SK-N-SH (cell line): ENCODE data around the gene SAG. TPM values are rescaled to one million over a fixed set of nuclear protein-coding genes. Genes with fewer than 3 reads are reported as not detected.

Experiments
- CTCF ChIA-PET: fragments of 300-600, 350-600 bp; formaldehyde crosslinking; extraction: SDS; loops from one replicate; lab custom pipeline; 2021; lab: Yijun Ruan, JAX
- POLR2A ChIA-PET: fragments of 350-600 bp; sonication (Branson Sonifier 250); formaldehyde crosslinking; extraction: SDS; loops from one replicate; lab custom pipeline; 2020; ENCODE audit warnings: antibody characterized with exemption, inconsistent platforms; lab: Yijun Ruan, JAX
- DNase-seq: peaks from one replicate; pipeline ENCODE4 v3.0.0; 2012
- H2AFZ ChIP-seq: fragments of 200-600 bp; sonication (generic); 2 replicates; pipeline ENCODE4 v1.8.1; 2016; ENCODE audit warnings: antibody characterized with exemption, mild to moderate bottlenecking, low read depth
- H3F3A ChIP-seq: fragments of 200-600 bp; sonication (generic); replicated peaks from 2 replicates; pipeline ENCODE3; 2016; ENCODE audit warnings: antibody characterized with exemption, mild to moderate bottlenecking; ENCODE audit not compliant: insufficient read depth
- H3K27ac ChIP-seq, 2 experiments: fragments of 200-500 bp in 1 of 2; fragments of 200-600 bp in 1 of 2; sonication (Bioruptor generic) in 1 of 2; sonication (generic), shearing (Covaris generic) in 1 of 2; 2 replicates each; pipeline versions ENCODE4 v1.5.1 to v1.6.1; 2014 to 2016; ENCODE audit warnings: low read depth in 2 of 2, inconsistent platforms in 1 of 2, low read length in 1 of 2, mild to moderate bottlenecking in 1 of 2, mixed read lengths in 1 of 2
- H3K27me3 ChIP-seq: fragments of 200-600 bp; sonication (generic), shearing (Covaris generic); 2 replicates; pipeline ENCODE4 v1.6.1; 2016; ENCODE audit warnings: mixed run types; ENCODE audit not compliant: insufficient read depth
- H3K36me3 ChIP-seq, 2 experiments: fragments of 200-500 bp in 1 of 2; fragments of 200-600 bp in 1 of 2; sonication (Bioruptor generic) in 1 of 2; sonication (generic) in 1 of 2; replicated peaks in 1 of 2; 2 replicates each; pipeline versions ENCODE3 to v1.5.1; 2014 to 2016; ENCODE audit warnings: low read length in 1 of 2, mild to moderate bottlenecking in 1 of 2; ENCODE audit not compliant: insufficient read depth in 2 of 2, control insufficient read depth in 1 of 2
- H3K4me1 ChIP-seq, 2 experiments: fragments of 200-500 bp in 1 of 2; fragments of 200-600 bp in 1 of 2; sonication (Bioruptor generic) in 1 of 2; sonication (generic), shearing (Covaris generic) in 1 of 2; 2 replicates each; pipeline versions ENCODE4 v1.5.1 to v1.6.1; 2014 to 2016; ENCODE audit warnings: low read depth in 1 of 2, low read length in 1 of 2, mixed run types in 1 of 2; ENCODE audit not compliant: insufficient read depth in 2 of 2, control insufficient read depth in 1 of 2
- H3K4me2 ChIP-seq: fragments of 200-600 bp; sonication (generic), shearing (Covaris generic); 2 replicates; pipeline ENCODE4 v1.6.1; 2017; ENCODE audit warnings: mixed run types
- H3K4me3 ChIP-seq, 2 experiments: fragments of 200-500 bp in 1 of 2; fragments of 200-600 bp in 1 of 2; sonication (Bioruptor generic) in 1 of 2; sonication (generic), shearing (Covaris generic) in 1 of 2; 2 replicates each; pipeline versions ENCODE4 v1.5.1 to v1.8.1; 2014 to 2016; ENCODE audit warnings: low read depth in 2 of 2, inconsistent platforms in 1 of 2, low read length in 1 of 2, mild to moderate bottlenecking in 1 of 2, mixed read lengths in 1 of 2, moderate library complexity in 1 of 2
- H3K79me2 ChIP-seq: fragments of 200-600 bp; sonication (generic); 2 replicates; pipeline ENCODE4 v1.8.1; 2017; ENCODE audit warnings: mild to moderate bottlenecking; ENCODE audit not compliant: insufficient read depth
- H3K9ac ChIP-seq: fragments of 200-600 bp; sonication (generic); 2 replicates; pipeline ENCODE4 v1.6.1; 2017; ENCODE audit warnings: mixed run types
- H3K9me2 ChIP-seq: fragments of 200-600 bp; sonication (generic); 2 replicates; pipeline ENCODE4 v1.6.1; 2017; ENCODE audit warnings: mixed run types
- H3K9me3 ChIP-seq: fragments of 200-600 bp; sonication (generic); 2 replicates; pipeline ENCODE4 v1.6.1; 2017; ENCODE audit warnings: mixed run types, mild to moderate bottlenecking, moderate library complexity
- H4K20me1 ChIP-seq: fragments of 200-600 bp; sonication (generic); 2 replicates; pipeline ENCODE4 v1.6.1; 2017; ENCODE audit warnings: mild to moderate bottlenecking, mixed run types; ENCODE audit not compliant: insufficient read depth
- CHD2 ChIP-seq: fragments of 150-350 bp; IDR thresholded peaks from 2 replicates; pipeline ENCODE4 v1.6.1; 2018; ENCODE audit warnings: low read length; ENCODE audit not compliant: partially characterized antibody
- EZH2phosphoT487 ChIP-seq: fragments of 200-600 bp; sonication (generic); IDR thresholded peaks from 2 replicates; pipeline ENCODE4 v1.6.1; 2017; ENCODE audit warnings: low read depth, mixed run types, mild to moderate bottlenecking, antibody characterized with exemption, moderate library complexity, borderline replicate concordance
- FOSL2 ChIP-seq: IDR thresholded peaks from 2 replicates; pipeline ENCODE4 v1.4.0; 2012; ENCODE audit warnings: low read depth, mild to moderate bottlenecking, moderate library complexity, borderline replicate concordance
- FOXJ3 ChIP-seq: sonication (generic); formaldehyde crosslinking; IDR thresholded peaks from 2 replicates; pipeline ENCODE4 v1.5.1; 2020; ENCODE audit warnings: mild to moderate bottlenecking, missing genetic modification reagents
- GATA2 ChIP-seq: sonication (generic); formaldehyde crosslinking; IDR thresholded peaks from 2 replicates; pipeline ENCODE4 v1.5.0; 2020; ENCODE audit warnings: mild to moderate bottlenecking, missing genetic modification reagents
- IRF3 ChIP-seq: fragments of 150-350 bp; IDR thresholded peaks from 2 replicates; pipeline ENCODE4 v1.6.1; 2016; ENCODE audit warnings: mild to moderate bottlenecking, low read depth, low read length
- JUND ChIP-seq: IDR thresholded peaks from 2 replicates; pipeline ENCODE4 v1.4.0; 2012
- MAX ChIP-seq: IDR thresholded peaks from 2 replicates; pipeline ENCODE4 v1.4.0; 2012; ENCODE audit warnings: low read depth
- NFIC ChIP-seq: IDR thresholded peaks from 2 replicates; pipeline ENCODE4 v1.4.0; 2012; ENCODE audit warnings: borderline replicate concordance
- RFX5 ChIP-seq: IDR thresholded peaks from 2 replicates; pipeline ENCODE4 v1.6.1; 2012; ENCODE audit warnings: mild to moderate bottlenecking, improper control_type of control experiment, low read length
- RXRA ChIP-seq: IDR thresholded peaks from 2 replicates; pipeline ENCODE4 v1.4.0; 2012; ENCODE audit warnings: low read depth, mild to moderate bottlenecking, borderline replicate concordance
- TAF1 ChIP-seq: IDR thresholded peaks from 2 replicates; pipeline ENCODE4 v1.6.1; 2012; ENCODE audit warnings: low read depth, mild to moderate bottlenecking, low read length, moderate library complexity, borderline replicate concordance
- WGBS: methylation state at CpG from one replicate; pipeline ENCODE4 v1.1.6; 2017; ENCODE audit warnings: low lambda C conversion rate; 5-methylcytosine and 5-hydroxymethylcytosine counted together
- polyA plus RNA-seq, 3 experiments: library from polyadenylated mRNA; depleted of rRNA; stranded (reverse); fragments of >200 nt; gene quantifications; 2 replicates each; pipeline ENCODE4 v1.2.3, GENCODE V29; 2012
- TF ChIP-seq, protein P1 (sequence below): IDR thresholded peaks from 2 replicates; pipeline ENCODE4 v1.4.0; 2012; ENCODE audit warnings: low read depth, borderline replicate concordance
- TF ChIP-seq, protein P2 (sequence below): IDR thresholded peaks from 2 replicates; pipeline ENCODE4 v1.6.1; 2012; ENCODE audit warnings: mild to moderate bottlenecking, low read depth, low read length, moderate library complexity
- TF ChIP-seq, protein P3 (sequence below): IDR thresholded peaks from 2 replicates; pipeline ENCODE4; 2012

SAG gene
- polyA plus RNA-seq, 1 of the 3 experiments (the other 2 are of a cell fraction) = not detected

- Histone ChIP-seq H3K4me3 (peak overlapping the region; percentile 51 to 56; a peak in 2 of 4 replicates), H3K4me2 (peak overlapping the region; percentile 81), H3K4me1 (peaks cover 29 to 33% of the 10 kb centered on the region in 2 experiments; a peak in 3 of 4 replicates), H3K36me3 (peaks cover 0 to 3% of the 10 kb centered on the region in 2 experiments), H2AFZ (peak overlapping the region; percentile 99), H3K27ac (no peak overlapping the region), H3F3A (peaks cover 3% of the 10 kb centered on the region), H4K20me1 (0 out of 2 replicates have a peak, but pooled peaks cover 11% of the 10 kb centered on the region), H3K9me2 (no peaks in the 10 kb centered on the region), H3K79me2 (peaks cover 31% of the 10 kb centered on the region), H3K9ac (peak overlapping the region; percentile 64; the same call in 1 of the 2 replicates), H3K9me3 (no peaks in the 10 kb centered on the region), H3K27me3 (no peaks in the 10 kb centered on the region)
- WGBS = 95% methylated on average over 10 of the region's 22 CpGs
- DNase-seq = peak; percentile 52
- POLR2A ChIA-PET = no interaction called here
- CTCF ChIA-PET = interaction anchor here (0.7 to 2.6 kb wide), 18 partner anchors 8 to 94 kb away, joined by 3 to 11 read pairs (median 4); no protein-coding TSS in a partner anchor
- TF ChIP-seq, protein P1, sequence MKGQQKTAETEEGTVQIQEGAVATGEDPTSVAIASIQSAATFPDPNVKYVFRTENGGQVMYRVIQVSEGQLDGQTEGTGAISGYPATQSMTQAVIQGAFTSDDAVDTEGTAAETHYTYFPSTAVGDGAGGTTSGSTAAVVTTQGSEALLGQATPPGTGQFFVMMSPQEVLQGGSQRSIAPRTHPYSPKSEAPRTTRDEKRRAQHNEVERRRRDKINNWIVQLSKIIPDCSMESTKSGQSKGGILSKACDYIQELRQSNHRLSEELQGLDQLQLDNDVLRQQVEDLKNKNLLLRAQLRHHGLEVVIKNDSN = no peak
- TF ChIP-seq EZH2phosphoT487 = no peak
- no peak for TF ChIP-seq NFIC
- TF ChIP-seq, protein P2, sequence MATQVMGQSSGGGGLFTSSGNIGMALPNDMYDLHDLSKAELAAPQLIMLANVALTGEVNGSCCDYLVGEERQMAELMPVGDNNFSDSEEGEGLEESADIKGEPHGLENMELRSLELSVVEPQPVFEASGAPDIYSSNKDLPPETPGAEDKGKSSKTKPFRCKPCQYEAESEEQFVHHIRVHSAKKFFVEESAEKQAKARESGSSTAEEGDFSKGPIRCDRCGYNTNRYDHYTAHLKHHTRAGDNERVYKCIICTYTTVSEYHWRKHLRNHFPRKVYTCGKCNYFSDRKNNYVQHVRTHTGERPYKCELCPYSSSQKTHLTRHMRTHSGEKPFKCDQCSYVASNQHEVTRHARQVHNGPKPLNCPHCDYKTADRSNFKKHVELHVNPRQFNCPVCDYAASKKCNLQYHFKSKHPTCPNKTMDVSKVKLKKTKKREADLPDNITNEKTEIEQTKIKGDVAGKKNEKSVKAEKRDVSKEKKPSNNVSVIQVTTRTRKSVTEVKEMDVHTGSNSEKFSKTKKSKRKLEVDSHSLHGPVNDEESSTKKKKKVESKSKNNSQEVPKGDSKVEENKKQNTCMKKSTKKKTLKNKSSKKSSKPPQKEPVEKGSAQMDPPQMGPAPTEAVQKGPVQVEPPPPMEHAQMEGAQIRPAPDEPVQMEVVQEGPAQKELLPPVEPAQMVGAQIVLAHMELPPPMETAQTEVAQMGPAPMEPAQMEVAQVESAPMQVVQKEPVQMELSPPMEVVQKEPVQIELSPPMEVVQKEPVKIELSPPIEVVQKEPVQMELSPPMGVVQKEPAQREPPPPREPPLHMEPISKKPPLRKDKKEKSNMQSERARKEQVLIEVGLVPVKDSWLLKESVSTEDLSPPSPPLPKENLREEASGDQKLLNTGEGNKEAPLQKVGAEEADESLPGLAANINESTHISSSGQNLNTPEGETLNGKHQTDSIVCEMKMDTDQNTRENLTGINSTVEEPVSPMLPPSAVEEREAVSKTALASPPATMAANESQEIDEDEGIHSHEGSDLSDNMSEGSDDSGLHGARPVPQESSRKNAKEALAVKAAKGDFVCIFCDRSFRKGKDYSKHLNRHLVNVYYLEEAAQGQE = no peak
- no peak for TF ChIP-seq TAF1
- TF ChIP-seq FOSL2 = no peak
- TF ChIP-seq GATA2 (CRISPR knock-in tag) = no peak
- no peak for TF ChIP-seq CHD2
- no peak for TF ChIP-seq RFX5
- TF ChIP-seq, protein P3, sequence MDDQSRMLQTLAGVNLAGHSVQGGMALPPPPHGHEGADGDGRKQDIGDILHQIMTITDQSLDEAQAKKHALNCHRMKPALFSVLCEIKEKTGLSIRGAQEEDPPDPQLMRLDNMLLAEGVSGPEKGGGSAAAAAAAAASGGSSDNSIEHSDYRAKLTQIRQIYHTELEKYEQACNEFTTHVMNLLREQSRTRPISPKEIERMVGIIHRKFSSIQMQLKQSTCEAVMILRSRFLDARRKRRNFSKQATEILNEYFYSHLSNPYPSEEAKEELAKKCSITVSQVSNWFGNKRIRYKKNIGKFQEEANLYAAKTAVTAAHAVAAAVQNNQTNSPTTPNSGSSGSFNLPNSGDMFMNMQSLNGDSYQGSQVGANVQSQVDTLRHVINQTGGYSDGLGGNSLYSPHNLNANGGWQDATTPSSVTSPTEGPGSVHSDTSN = no peak
- no peak for TF ChIP-seq IRF3
- TF ChIP-seq JUND = no peak
- no peak for TF ChIP-seq FOXJ3 (CRISPR knock-in tag)
- TF ChIP-seq MAX = no peak
- no peak for TF ChIP-seq RXRA
Observed at GRCh38 chr2:233353101-233353768, 45.6 kb downstream of the SAG start.
